GM21528 (cell line): ENCODE data around the gene SLC7A7.
"Not testable (repeated sequence)": the region's sequence is repeated elsewhere in the genome, so short reads cannot be mapped to it uniquely, and the experiment has no call there.

ENCODE experiments used
- ATAC-seq: cut with Tn5 transposase; IDR thresholded peaks from one replicate; pipeline ENCODE4 v1.9.1; 2021; ENCODE audit warnings: mild to moderate bottlenecking, moderate library complexity; ENCODE audit not compliant: unreplicated experiment, low FRiP score

Gene SLC7A7

GRCh38 chr14:22796087-22796707 lies 19.0 kb downstream of the SLC7A7 start:
- ATAC-seq, result no peak

GRCh38 chr14:22794551-22794951 lies 20.7 kb downstream of the SLC7A7 start:
- no peak for ATAC-seq

- no peak for ATAC-seq
Measured at GRCh38 chr14:22793976-22794375, 21.3 kb downstream of the SLC7A7 start.

GRCh38 chr14:22793550-22793949 lies 21.7 kb downstream of the SLC7A7 start:
- not testable (repeated sequence) for ATAC-seq

GRCh38 chr14:22792158-22792557 lies 23.1 kb downstream of the SLC7A7 start:
- ATAC-seq, result no peak

GRCh38 chr14:22791301-22791700 lies 23.9 kb downstream of the SLC7A7 start:
- ATAC-seq, result no peak

- no peak for ATAC-seq
Measured at GRCh38 chr14:22786685-22787084, 28.6 kb downstream of the SLC7A7 start.

- no peak for ATAC-seq
Measured at GRCh38 chr14:22781301-22781991, 33.8 kb downstream of the SLC7A7 start.

GRCh38 chr14:22780941-22781300 lies 34.3 kb downstream of the SLC7A7 start:
- no peak for ATAC-seq

GRCh38 chr14:22780105-22780679 lies 35.0 kb downstream of the SLC7A7 start:
- ATAC-seq, result no peak

GRCh38 chr14:22778084-22778483 lies 37.2 kb downstream of the SLC7A7 start:
- ATAC-seq, result no peak

GRCh38 chr14:22776849-22777248 lies 38.4 kb downstream of the SLC7A7 start:
- ATAC-seq, result not testable (repeated sequence)

- no peak for ATAC-seq
Measured at GRCh38 chr14:22776215-22776614, 39.0 kb downstream of the SLC7A7 start.

GRCh38 chr14:22774011-22774706 lies 41.1 kb downstream of the SLC7A7 start:
- no peak for ATAC-seq

- no peak for ATAC-seq
Measured at GRCh38 chr14:22773162-22774010, 41.8 kb downstream of the SLC7A7 start.

GRCh38 chr14:22772725-22773124 lies 42.5 kb downstream of the SLC7A7 start:
- ATAC-seq, result no peak

- ATAC-seq, result no peak
Measured at GRCh38 chr14:22770481-22771187, 44.6 kb downstream of the SLC7A7 start.

GRCh38 chr14:22769369-22769768 lies 45.9 kb downstream of the SLC7A7 start:
- no peak for ATAC-seq

GRCh38 chr14:22768947-22769346 lies 46.3 kb downstream of the SLC7A7 start:
- no peak for ATAC-seq

GRCh38 chr14:22767323-22767589 lies 48.0 kb downstream of the SLC7A7 start:
- peak; percentile 34 for ATAC-seq
